Loucy (cell line): ENCODE results near the gene STX16.

Experiments
- CTCF ChIP-seq: fragments of 200-600 bp; sonication (generic); conservative IDR thresholded peaks from 2 replicates; pipeline ENCODE4 v1.5.1; 2014; ENCODE audit warnings: mild to moderate bottlenecking, antibody characterized with exemption, low read length
- EZH2phosphoT487 ChIP-seq: fragments of 200-600 bp; IDR thresholded peaks from 2 replicates; pipeline ENCODE4 v1.6.1; 2018; ENCODE audit warnings: antibody characterized with exemption, mild to moderate bottlenecking, moderate library complexity, borderline replicate concordance

- TF ChIP-seq CTCF (no peak), EZH2phosphoT487 (no peak)
Measured at GRCh38 chr20:58636983-58637421, 14.1 kb upstream of the STX16 start.
